NT2/D1 (cell line): ENCODE measurements around the gene CHST1.

ENCODE experiments used
- SUZ12 ChIP-seq: IDR thresholded peaks from 2 replicates; pipeline ENCODE4 v1.6.1; 2011; ENCODE audit not compliant: insufficient read length, insufficient read depth; ENCODE audit errors: extremely low read depth
- ZNF274 ChIP-seq: IDR thresholded peaks from 2 replicates; pipeline ENCODE4 v1.6.1; 2011; ENCODE audit warnings: mild to moderate bottlenecking, low read depth, low read length

GRCh38 chr11:45664376-45665205, 831 bp downstream of the CHST1 start:
- peak; percentile 14 for TF ChIP-seq SUZ12
- TF ChIP-seq ZNF274 = no peak
